Body of pancreas (tissue), 4 donors: ENCODE data around the gene C15orf40. TPM values are rescaled to one million over a fixed set of nuclear protein-coding genes. Genes with fewer than 3 reads are reported as not detected.
"Not testable (repeated sequence)": the region's sequence is repeated elsewhere in the genome, so short reads cannot be mapped to it uniquely, and the experiment has no call there.

Experiments
- ATAC-seq: fragments of 150-250 bp; one replicate; pipeline ENCODE4 v1.9.1; 2016
- DNase-seq, 4 donors: peaks; one replicate each; pipeline ENCODE4 v3.0.0-alpha.2; 2019
- H3K27ac ChIP-seq, 4 donors: fragments of 200-600 bp; sonication (generic); 1 replicate in 3 of 4; 2 replicates in 1 of 4; pipeline versions ENCODE4 v1.5.1 to v1.6.1; 2016 to 2019; ENCODE audit warnings: mild to moderate bottlenecking in 1 of 4, mixed read lengths in 1 of 4, moderate library complexity in 1 of 4
- H3K27me3 ChIP-seq, 2 donors: fragments of 200-600 bp; sonication (generic); one replicate each; pipeline ENCODE4 v1.6.0; 2016; ENCODE audit warnings: mild to moderate bottlenecking in 1 of 2
- H3K36me3 ChIP-seq, 2 donors: fragments of 200-600 bp; sonication (generic); replicated peaks in 1 of 2; 2 replicates each; pipeline ENCODE4 v1.5.1; 2016; ENCODE audit warnings: low read depth in 2 of 2; ENCODE audit not compliant: insufficient read depth in 1 of 2
- H3K4me1 ChIP-seq: fragments of 200-600 bp; sonication (generic); one replicate; pipeline ENCODE4 v1.6.0; 2016
- H3K4me3 ChIP-seq, 2 donors: fragments of 200-600 bp; sonication (generic); 1 replicate in 1 of 2; 2 replicates in 1 of 2; pipeline ENCODE4 v1.5.1; 2016 to 2019
- H3K9me3 ChIP-seq, 3 donors: fragments of 200-600 bp; sonication (generic); 1 replicate in 2 of 3; 2 replicates in 1 of 3; pipeline ENCODE4 v1.5.1; 2016
- POLR2A ChIP-seq, 3 donors: fragments of 450-650 bp; IDR thresholded peaks; one replicate each; pipeline ENCODE4 v1.6.1; 2016; ENCODE audit warnings: antibody characterized with exemption in 3 of 3, mild to moderate bottlenecking in 2 of 3
- WGBS, 2 donors: methylation state at CpG; one replicate each; pipeline ENCODE4 v1.1.5; 2017; 5-methylcytosine and 5-hydroxymethylcytosine counted together
- intact Hi-C: fragments of 100-400 bp; cut with DNase I; formaldehyde crosslinking; loops from one replicate; pipeline ENCODE4 v1.15.1; 2023
- total RNA-seq, 2 donors: library from RNA; depleted of rRNA; stranded (reverse); fragments of >200 nt; gene quantifications; one replicate each; pipeline ENCODE4 v1.1.0, GENCODE V29; 2016
- TF ChIP-seq, protein P1 (sequence below), 7 experiments: fragments of 450-650 bp in 4 of 7; fragments of 200-600 bp in 3 of 7; sonication (generic) in 3 of 7; IDR thresholded peaks; one replicate each; pipeline ENCODE4 v1.5.1; 2016 to 2019; ENCODE audit warnings: antibody characterized with exemption in 7 of 7

The C15orf40 gene
- total RNA-seq, 2 donors from 2014 or later: 9.3 to 9.6 TPM

DNA sequence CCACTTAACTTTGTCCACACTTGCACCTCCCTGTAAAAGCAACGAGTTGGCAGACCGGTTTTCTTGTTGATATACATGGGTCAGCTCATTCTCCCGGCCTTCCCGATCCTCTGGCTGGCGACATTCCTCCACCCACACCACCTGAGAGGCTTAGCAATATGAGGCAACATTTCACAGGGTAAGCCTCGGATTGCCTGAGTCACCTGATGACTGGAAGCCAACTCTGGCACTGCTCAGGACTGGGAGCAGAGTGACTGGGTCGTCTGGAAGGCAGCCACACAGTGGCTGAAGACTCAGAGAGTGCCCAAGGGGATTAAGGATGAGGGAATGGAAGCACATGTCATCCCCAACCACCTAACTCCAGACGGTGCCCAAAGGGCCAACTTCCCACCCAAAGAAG is 68.7 kb downstream of the C15orf40 start:
- H3K27ac ChIP-seq: peak overlapping the region; percentile 80 to 86 (median 84)
- no peaks in the 10 kb centered on the region for H3K27me3 ChIP-seq

DNA sequence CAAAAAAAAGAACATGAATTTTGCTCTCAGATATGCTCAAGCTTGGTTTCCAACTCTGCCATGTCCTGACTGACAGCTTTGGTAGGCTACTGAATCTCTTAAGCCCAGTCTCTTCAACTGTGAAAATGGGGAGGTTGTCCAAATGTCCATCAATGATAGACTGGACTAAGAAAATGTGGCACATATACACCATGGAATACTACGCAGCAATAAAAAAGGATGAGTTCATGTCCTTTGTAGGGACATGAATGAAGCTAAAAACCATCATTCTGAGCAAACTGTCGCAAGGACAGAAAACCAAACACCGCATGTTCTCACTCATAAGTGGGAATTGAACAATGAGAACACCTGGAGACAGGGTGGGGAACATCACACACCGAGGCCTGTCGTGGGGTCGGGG is 71.8 kb downstream of the C15orf40 start:
- DNase-seq, H3K4me3 ChIP-seq, H3K27me3 ChIP-seq, H3K36me3 ChIP-seq, H3K9me3 ChIP-seq, ATAC-seq, intact Hi-C loops: not testable (repeated sequence)
- Histone ChIP-seq H3K4me1 (peaks cover 98% of the 10 kb centered on the region), H3K27ac (peak overlapping the region in 2 of 4 donors; percentile 5 to 93)
- 76 to 88% methylated on average over 6 of the region's 6 CpGs for WGBS, 2 donors

More for the DNA sequence above, 68.7 kb downstream of the C15orf40 start:
- Histone ChIP-seq H3K4me3 (no peak overlapping the region), H3K36me3 (no peaks in the 10 kb centered on the region), H3K4me1 (peaks cover 98% of the 10 kb centered on the region), H3K9me3 (no peaks in the 10 kb centered on the region)
- DNase-seq (peak; percentile 93 to 97 (median 96)), ATAC-seq (peak; percentile 97)
- TF ChIP-seq POLR2A (IDR thresholded peaks at IDR 0.05): peak in 2 of 3 donors; percentile 52
- TF ChIP-seq, protein P1, sequence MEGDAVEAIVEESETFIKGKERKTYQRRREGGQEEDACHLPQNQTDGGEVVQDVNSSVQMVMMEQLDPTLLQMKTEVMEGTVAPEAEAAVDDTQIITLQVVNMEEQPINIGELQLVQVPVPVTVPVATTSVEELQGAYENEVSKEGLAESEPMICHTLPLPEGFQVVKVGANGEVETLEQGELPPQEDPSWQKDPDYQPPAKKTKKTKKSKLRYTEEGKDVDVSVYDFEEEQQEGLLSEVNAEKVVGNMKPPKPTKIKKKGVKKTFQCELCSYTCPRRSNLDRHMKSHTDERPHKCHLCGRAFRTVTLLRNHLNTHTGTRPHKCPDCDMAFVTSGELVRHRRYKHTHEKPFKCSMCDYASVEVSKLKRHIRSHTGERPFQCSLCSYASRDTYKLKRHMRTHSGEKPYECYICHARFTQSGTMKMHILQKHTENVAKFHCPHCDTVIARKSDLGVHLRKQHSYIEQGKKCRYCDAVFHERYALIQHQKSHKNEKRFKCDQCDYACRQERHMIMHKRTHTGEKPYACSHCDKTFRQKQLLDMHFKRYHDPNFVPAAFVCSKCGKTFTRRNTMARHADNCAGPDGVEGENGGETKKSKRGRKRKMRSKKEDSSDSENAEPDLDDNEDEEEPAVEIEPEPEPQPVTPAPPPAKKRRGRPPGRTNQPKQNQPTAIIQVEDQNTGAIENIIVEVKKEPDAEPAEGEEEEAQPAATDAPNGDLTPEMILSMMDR (IDR thresholded peaks at IDR 0.05): no peak
- intact Hi-C loops: no loop called here
- 20 to 33% methylated on average over 8 of the region's 8 CpGs for WGBS, 2 donors

Other genes starting within 250 kb of the C15orf40 start
- under 1 TPM in 1 of 2 donors, not detected in 1; 0.26 TPM for gene FSD2, start 205.6 kb downstream of the C15orf40 start, total RNA-seq
- 1 to 10 TPM; 6.0 to 9.2 TPM for gene WHAMM, start 202.0 kb downstream of the C15orf40 start, total RNA-seq
- 100 to 1,000 TPM; 331 to 469 TPM for gene HOMER2, start 58.9 kb downstream of the C15orf40 start, total RNA-seq
- 10 to 100 TPM in 1 of 2 donors, 1 to 10 TPM in 1; 9.1 to 12.2 TPM for gene RAMAC, start 25.4 kb downstream of the C15orf40 start, total RNA-seq
- gene BTBD1, start 55.6 kb upstream of the C15orf40 start, total RNA-seq: 10 to 100 TPM; 24.4 to 37.9 TPM
- 1 to 10 TPM; 1.8 to 2.3 TPM for gene TM6SF1, start 96.0 kb upstream of the C15orf40 start, total RNA-seq
- gene HDGFL3, start 196.2 kb upstream of the C15orf40 start, total RNA-seq: 10 to 100 TPM; 10.4 to 22.7 TPM